ENCODE measurements around the gene SPINT2.

SPINT2 gene

DNA sequence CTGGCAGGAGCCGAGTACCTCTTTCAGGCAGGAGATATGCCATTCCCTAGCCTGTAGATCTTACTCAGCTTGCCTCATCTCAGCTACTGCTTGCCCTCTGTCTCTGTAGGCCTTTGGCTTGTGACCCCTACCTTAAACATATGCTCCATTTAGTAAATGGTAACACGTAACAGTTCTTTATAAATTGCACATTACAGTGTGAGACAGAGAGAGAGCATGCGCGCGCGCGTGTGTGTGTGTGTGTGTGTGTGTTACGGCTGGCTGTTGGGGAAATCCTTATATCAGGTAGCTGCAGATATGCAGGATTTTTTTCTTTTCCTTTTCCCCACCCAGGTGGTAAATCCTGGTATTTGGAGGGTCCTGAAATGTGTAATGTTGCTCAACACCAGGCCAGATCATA lies 4.2 kb downstream of the SPINT2 start:
- no peak overlapping the region for H3K4me3 ChIP-seq (ENCODE audit: control insufficient read depth, low read depth, low read length)
- no peak for DNase-seq (ENCODE audit: low read depth)
- TF ChIP-seq, protein P1, sequence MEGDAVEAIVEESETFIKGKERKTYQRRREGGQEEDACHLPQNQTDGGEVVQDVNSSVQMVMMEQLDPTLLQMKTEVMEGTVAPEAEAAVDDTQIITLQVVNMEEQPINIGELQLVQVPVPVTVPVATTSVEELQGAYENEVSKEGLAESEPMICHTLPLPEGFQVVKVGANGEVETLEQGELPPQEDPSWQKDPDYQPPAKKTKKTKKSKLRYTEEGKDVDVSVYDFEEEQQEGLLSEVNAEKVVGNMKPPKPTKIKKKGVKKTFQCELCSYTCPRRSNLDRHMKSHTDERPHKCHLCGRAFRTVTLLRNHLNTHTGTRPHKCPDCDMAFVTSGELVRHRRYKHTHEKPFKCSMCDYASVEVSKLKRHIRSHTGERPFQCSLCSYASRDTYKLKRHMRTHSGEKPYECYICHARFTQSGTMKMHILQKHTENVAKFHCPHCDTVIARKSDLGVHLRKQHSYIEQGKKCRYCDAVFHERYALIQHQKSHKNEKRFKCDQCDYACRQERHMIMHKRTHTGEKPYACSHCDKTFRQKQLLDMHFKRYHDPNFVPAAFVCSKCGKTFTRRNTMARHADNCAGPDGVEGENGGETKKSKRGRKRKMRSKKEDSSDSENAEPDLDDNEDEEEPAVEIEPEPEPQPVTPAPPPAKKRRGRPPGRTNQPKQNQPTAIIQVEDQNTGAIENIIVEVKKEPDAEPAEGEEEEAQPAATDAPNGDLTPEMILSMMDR (conservative IDR thresholded peaks at IDR 0.05; ENCODE audit: control insufficient read depth, insufficient read depth, low read depth, low read length), result no peak

DNA sequence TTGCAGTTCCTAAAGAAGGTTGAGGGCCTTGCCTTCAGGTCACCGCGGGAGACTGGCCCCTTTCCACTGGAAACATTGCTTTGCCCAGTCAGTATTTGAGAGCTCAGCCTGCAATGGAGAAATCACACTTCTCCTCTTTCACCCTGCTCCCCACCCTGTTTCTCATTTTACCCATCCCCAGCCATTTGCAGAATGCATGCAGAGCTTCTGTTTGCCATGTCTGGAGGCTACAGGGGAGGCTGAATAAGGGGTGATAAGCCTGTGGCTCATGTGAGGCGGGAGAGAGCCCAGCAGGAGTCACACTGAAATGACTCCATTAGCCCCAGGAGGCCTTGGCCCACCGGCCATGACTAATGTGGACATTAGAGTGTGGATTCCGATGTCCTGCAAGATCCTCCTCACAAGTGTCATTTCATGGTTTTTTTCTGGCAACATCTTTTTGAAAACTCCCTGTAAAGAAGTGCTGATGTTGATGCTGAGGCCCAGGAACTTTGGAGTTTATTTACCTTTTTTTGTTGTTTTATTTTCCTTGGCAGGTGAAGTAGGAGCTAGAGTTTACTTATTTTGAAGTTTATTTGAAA lies 6.3 kb downstream of the SPINT2 start:
- TF ChIP-seq, protein P1 (conservative IDR thresholded peaks at IDR 0.05; ENCODE audit: control insufficient read depth, insufficient read depth, low read depth, low read length), result no peak
- DNase-seq (ENCODE audit: low read depth), result no peak
- no peak overlapping the region for H3K4me3 ChIP-seq (ENCODE audit: control insufficient read depth, low read depth, low read length)

- DNase-seq (ENCODE audit: low read depth), result no peak
- no peak overlapping the region for H3K4me3 ChIP-seq (ENCODE audit: control insufficient read depth, low read depth, low read length)
- TF ChIP-seq, protein P1 (conservative IDR thresholded peaks at IDR 0.05; ENCODE audit: control insufficient read depth, insufficient read depth, low read depth, low read length), result no peak
Measured at GRCh38 chr19:38273499-38273898, 9.1 kb downstream of the SPINT2 start.

- DNase-seq (ENCODE audit: low read depth), result no peak
- TF ChIP-seq, protein P1 (conservative IDR thresholded peaks at IDR 0.05; ENCODE audit: control insufficient read depth, insufficient read depth, low read depth, low read length), result no peak
- H3K4me3 ChIP-seq (ENCODE audit: control insufficient read depth, low read depth, low read length), result no peak overlapping the region
Measured at GRCh38 chr19:38274739-38275138, 10.4 kb downstream of the SPINT2 start.

DNA sequence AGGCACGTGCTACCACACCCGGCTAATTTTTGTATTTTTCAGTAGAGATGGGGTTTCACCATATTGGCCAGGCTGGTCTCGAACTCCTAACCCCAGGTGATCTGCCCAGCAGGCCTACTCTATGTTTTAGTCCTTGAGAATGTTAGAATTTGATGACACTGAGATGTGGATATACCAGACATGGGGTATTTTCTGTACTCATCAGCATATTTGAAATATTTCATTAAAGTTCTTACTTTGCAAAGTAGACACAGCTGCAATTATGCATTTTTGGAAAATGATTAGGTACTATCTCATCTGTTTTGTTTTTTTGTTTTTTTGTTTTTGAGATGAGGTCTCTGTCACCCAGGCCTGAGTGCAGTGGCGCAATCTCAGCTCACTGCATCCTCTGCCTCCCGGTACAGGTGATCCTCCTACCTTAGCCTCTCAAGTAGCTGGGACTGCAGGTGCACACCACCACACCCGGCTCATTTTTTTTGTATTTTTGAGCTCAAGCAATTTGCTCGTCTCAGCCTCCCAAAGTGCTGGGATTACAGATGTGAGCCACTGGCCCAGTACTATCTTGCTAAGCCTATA lies 12.7 kb downstream of the SPINT2 start:
- no peak overlapping the region for H3K4me3 ChIP-seq (ENCODE audit: control insufficient read depth, low read depth, low read length)
- no peak for DNase-seq (ENCODE audit: low read depth)
- TF ChIP-seq, protein P1 (conservative IDR thresholded peaks at IDR 0.05; ENCODE audit: control insufficient read depth, insufficient read depth, low read depth, low read length), result no peak

DNA sequence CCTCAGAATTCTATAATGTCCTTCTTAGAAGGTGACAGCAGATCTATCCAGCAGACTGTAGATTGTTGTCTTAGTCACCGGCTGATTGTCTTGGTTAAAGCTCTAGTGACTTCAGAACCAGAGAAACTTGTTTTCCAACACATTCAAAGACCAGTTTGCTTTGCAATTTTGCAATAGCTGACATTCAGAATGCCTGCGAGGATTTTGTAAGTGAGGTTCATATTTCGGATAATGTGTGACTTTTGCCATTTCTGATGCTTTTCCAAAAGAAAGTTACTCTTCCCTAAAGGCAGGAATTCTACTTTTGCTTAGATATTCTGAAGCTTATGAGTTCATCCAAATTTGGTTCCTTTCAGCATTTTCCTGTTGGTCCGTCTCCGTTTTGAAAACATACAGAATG lies 13.2 kb downstream of the SPINT2 start:
- DNase-seq (ENCODE audit: low read depth), result peak; percentile 15
- H3K4me3 ChIP-seq (ENCODE audit: control insufficient read depth, low read depth, low read length), result no peak overlapping the region
- TF ChIP-seq, protein P1 (conservative IDR thresholded peaks at IDR 0.05; ENCODE audit: control insufficient read depth, insufficient read depth, low read depth, low read length), result no peak
